Ovary (tissue), 3 donors: Measurements from ENCODE around the gene TNS3.

Experiments used
- CTCF ChIP-seq, 3 donors: fragments of 450-650 bp in 2 of 3; fragments of 200-600 bp in 1 of 3; IDR thresholded peaks; one replicate each; pipeline versions ENCODE4 v1.5.1 to v1.8.0; 2016 to 2022; ENCODE audit warnings: antibody characterized with exemption in 3 of 3, mild to moderate bottlenecking in 1 of 3
- EP300 ChIP-seq: sonication (generic); formaldehyde crosslinking; IDR thresholded peaks from one replicate; pipeline ENCODE4 v1.6.1; 2017; ENCODE audit warnings: antibody characterized with exemption
- POLR2A ChIP-seq: fragments of 450-650 bp; IDR thresholded peaks from one replicate; pipeline ENCODE4 v1.6.1; 2017; ENCODE audit warnings: antibody characterized with exemption, mild to moderate bottlenecking, moderate library complexity
- donor health status: DM: no; HTN: no; CAD: no.

GRCh38 chr7:47565640-47566250, 16.2 kb downstream of the TNS3 start:
- no peak for TF ChIP-seq POLR2A
- TF ChIP-seq CTCF (IDR thresholded peaks at IDR 0.05): no peak
- no peak for TF ChIP-seq EP300
